Dermis microvascular lymphatic vessel endothelial cell (primary cell): Measurements from ENCODE around the gene ATP6V0B. TPM values are rescaled to one million over a fixed set of nuclear protein-coding genes. Genes with fewer than 3 reads are reported as not detected.
A peak's percentile ranks its signal among the peaks of the same experiment; 100 is the strongest.

Experiments used
- DNase-seq, 2 donors: peaks; one replicate each; pipeline versions ENCODE4 v3.0.0 to v3.0.0-alpha.2; 2010; ENCODE audit warnings: low read depth in 2 of 2
- total RNA-seq: library from RNA; depleted of rRNA; stranded (reverse); fragments of >200 nt; gene quantifications from 2 replicates; pipeline ENCODE4 v1.2.1, GENCODE V29; 2014

The ATP6V0B gene
- total RNA-seq: 111 and 125 TPM in 2 replicates

DNA sequence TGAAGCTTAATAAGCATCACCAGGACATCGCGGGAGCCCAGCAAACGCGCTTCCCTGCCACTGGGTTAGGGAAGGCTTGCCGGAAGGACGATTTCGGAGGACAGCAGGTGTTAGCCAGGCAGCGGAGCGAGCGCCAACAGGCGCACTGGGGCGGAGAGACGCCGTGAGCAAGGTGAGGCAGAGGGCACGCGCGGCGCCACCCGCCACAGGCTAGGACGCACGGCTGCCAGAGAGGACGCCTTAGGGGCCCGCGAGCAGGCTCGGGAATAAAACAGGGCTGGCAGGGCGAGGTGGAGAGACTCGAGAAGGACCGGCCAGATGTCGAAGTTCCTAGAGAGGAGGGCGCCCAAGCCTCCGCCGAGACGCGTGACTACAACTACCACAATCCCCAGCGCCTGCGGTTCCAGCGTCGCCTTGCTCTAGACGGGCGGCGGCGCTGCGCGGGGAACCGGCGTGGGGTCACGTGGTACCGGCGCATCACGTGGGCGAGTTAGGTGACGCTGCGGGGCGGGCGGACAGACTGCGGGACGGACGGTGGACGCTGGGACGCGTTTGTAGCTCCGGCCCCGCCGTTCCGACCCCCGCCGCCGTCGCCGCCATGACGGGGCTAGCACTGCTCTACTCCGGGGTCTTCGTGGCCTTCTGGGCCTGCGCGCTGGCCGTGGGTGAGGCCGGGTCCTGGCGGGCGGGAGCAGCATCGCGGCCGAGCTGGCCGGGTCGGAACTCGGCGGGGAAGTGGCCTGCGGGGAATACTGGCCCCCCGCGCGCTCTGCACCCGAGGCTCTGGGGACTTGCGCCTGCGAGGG lies at the start of gene ATP6V0B:
Gene ATP6V0B (plus strand): TSS at position 518 of the 806 bp plus-strand sequence. CDS start 81 bp downstream, at position 599.
- peak; percentile 78 to 94 for DNase-seq

DNA sequence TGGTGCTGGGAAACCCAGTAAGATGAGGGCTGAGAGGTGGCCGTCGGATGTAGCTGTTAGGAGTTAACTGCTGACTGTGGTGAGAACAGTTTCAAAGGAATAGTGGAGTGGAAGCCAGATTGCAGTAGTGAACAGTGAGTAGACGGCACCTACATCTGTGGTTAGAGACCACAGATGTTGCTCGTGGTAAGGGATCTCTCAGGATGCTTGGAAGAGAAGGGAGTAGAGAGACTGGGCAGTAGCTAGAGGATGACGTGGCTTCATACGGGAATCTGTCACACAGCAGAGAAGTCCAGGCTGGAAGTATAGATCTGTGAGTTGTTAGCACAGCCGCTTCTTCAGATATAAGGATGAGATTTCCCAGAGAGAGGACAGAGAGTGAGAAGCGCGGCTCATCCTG lies 48.9 kb upstream of the ATP6V0B start:
- no peak for DNase-seq

DNA sequence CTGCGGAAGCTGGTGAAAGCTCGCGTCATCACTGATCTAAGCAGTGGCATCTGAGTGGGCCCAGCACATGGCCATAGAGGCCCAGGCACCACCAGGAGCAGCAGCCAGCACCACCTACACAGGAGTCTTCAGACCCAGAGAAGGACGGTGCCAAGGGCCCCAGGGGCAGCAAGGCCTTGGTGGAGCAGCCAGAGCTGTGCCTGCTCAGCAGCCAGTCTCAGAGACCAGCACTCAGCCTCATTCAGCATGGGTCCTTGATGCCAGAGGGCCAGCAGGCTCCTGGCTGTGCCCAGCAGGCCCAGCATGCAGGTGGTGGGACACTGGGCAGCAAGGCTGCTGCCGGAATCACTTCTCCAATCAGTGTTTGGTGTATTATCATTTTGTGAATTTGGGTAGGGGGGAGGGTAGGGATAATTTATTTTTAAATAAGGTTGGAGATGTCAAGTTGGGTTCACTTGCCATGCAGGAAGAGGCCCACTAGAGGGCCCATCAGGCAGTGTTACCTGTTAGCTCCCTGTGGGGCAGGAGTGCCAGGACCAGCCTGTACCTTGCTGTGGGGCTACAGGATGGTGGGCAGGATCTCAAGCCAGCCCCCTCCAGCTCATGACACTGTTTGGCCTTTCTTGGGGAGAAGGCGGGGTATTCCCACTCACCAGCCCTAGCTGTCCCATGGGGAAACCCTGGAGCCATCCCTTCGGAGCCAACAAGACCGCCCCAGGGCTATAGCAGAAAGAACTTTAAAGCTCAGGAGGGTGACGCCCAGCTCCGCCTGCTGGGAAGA lies 44.4 kb upstream of the ATP6V0B start:
- DNase-seq: peak in 1 of 2 donors; percentile 19

DNA sequence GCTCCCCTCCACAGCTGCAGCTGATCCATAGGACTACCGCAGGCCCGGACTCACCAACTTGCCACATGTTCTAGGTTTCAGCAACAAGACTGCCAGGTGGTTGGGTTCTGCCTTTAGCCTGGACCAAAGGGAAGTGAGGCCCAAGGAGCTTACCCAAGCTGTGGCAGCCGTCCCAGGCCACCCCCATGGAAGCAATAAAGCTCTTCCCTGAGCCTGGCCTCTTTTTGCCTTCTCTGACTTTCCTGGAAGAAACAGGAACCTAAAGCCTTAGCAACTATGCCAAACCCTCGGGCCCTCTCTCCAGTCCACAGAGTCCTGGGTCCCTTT lies 43.8 kb upstream of the ATP6V0B start:
- no peak for DNase-seq

DNA sequence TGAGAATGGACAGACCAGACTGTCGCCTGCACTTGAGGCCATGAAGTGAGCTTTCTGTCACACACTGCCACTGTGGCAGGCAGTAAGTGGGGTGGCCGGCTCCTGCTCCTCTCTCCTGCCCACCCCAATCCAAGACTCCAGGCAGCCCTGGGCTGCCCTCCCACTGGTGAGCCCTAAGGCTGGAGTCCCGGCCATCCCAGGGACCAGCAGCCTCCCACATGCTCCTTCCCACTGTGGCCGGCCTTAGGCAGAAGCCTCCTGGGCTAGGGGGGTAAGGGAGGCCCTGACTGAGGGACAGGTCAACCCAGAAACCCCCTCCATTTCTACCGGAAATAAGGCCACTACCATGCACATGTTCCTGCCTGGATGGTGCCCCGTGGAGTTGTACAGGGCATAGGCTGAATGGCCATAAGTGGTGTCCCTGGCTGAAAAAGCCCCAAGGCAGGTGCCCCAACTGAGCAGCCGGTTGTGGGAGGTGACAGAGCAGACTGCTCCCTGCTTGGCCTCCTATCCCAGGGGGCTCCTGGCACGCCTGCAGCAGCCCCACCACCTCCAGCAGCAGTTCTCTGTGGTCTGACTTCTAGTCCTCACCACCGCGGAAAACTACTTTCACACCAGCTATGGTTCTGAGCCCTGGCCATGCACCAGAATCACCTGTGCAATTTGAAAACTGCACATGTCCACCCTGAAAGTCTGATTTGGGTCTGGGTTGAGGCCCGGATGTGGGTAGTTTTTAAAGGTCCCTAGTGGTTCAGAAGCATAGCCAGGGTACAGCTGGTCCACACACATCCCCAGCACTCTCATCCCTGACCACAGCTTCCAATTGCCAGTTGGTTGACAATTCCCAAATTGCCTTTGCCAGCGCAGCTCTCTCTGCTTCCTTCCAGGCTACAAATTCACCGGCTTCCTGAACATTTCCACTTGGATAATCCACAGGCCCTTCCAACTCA lies 42.8 kb upstream of the ATP6V0B start:
- DNase-seq: no peak

DNA sequence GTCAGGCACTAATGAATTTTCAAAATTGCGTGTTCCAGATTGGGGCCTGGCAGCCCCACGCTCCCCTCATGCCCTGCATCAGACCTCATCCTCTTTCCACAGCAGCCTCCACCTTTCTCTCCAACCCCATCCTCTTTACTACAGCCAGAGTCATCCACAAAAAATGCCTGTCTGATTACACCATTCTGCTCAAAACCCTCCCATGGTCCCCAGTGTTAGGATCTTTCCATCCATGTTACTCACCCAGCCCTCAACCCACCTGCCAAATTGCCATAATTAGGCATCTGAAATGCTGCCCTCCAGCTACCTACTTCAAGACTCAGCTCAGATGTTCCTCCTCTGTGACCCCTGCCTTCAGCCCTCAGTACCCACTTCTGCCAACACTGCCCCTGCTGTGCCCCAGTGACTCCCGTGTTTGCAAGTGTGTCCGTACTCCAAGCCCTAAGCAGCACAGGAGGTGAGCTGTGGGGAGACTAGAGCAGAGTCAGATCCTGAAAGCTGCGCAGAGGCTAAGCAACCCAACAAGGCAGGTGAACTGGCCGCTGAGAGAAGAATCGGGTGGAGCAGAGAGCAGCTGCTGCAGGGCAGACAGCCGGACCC lies 41.9 kb upstream of the ATP6V0B start:
- no peak for DNase-seq

DNA sequence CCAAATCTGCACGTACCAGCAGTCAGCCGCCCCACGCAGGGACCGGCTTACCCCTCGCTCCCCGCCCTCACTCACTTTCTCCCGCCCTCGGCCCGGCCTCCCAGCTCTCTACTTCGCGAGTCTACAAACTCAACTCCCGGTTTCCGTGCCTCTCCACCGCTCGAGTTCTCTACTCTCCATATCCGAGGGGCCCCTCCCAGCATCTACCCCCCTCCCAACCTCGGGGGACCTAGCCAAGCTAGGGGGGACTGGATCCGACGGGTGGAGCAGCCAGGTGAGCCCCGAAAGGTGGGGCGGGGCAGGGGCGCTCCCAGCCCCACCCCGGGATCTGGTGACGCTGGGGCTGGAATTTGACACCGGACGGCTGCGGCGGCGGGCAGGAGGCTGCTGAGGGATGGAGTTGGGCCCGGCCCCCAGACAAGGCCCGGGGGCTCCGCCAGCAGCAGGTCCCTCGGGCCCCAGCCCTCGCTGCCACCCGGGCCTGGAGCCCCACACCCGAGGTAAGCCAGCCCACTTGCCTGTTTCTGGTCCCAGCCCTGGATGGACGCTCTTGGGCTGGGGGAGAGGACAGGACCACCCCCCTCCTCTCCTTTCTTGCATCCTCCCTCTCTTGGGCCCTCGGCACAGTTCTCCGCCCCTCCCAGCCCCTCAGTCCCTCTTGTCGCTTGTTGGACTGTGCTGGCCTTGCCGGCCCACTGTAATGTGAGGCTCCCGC lies 41.2 kb upstream of the ATP6V0B start, which contains the start of gene ARTN:
Gene ARTN (plus strand): TSS at position 416 of the 715 bp plus-strand sequence. CDS start 1,856 bp downstream, outside the sequence.
- DNase-seq: no peak

DNA sequence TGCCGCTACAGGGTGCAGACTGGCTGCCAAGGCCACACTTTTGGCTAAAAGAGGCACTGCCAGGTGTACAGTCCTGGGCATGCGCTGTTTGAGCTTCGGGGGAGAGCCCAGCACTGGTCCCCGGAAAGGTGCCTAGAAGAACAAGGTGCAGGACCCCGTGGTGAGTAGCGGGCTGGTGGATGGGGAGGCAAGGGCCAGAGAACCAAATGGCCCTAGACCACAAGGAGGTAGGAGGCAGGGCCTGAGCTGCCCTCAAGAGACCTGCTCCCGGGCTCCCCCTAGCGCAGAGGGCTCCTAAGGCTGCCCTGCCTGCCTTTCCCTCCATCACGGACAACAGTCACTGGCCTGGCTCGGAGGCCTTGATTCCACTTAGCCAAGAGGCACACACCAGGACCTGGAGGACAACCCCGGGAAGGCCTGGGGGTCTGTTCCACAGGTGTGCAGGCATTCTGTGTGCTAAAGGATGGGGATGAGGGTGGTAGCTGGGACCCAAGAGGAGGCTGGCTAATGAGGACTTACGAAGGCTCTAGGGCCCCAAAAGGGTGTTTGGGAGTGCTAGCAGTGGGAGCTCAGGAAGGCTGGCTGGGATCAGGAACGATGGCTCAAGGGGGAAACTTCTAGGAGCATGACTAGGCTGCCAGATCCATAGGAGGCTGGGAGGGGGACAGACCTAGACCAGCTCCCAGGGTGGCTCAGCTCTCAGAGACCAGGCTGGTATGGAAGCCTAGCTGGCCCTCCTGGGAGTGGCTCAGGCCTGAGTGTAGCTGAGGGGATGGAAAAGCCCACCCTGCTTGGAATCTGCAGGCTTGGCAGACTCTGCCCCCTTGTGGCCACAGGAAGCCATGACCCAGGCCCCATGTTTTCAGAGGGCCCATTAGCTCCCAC lies 40.4 kb upstream of the ATP6V0B start:
- peak; percentile 22 to 62 for DNase-seq

DNA sequence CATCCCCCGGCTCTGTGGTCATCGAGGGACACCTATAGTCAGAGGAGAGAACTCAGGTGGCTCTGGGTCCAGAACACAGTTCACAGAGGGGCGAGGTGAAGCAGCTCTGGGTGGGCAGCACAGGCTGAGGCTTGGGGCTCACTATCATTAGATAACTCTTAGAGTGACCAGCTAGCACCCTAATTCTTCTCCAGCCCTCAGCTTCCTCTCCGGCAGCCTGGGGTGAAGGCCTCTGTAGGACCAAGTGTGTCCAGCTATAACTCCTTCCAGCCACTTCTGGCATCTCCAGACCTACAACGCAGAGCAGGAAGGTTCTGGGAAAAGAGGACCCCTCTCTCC lies 39.8 kb upstream of the ATP6V0B start:
- no peak for DNase-seq

DNA sequence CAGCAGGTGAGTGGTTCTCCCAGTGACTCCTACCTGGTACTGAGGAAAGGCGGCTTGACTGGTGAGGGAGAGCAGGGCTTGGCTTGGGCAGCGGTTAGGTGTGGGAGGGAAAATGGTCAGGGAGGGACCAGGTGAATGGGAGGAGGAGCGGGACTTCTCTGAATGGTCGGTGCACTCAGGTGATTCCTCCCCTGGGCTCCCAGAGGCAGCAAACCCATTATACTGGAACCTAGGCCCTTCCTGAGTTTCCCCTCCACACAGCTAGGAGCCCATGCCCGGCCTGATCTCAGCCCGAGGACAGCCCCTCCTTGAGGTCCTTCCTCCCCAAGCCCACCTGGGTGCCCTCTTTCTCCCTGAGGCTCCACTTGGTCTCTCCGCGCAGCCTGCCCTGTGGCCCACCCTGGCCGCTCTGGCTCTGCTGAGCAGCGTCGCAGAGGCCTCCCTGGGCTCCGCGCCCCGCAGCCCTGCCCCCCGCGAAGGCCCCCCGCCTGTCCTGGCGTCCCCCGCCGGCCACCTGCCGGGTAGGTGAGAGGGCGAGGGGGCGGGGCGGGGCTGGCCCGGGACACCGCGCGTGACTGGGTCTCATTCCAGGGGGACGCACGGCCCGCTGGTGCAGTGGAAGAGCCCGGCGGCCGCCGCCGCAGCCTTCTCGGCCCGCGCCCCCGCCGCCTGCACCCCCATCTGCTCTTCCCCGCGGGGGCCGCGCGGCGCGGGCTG lies 38.9 kb upstream of the ATP6V0B start:
- DNase-seq: no peak

DNA sequence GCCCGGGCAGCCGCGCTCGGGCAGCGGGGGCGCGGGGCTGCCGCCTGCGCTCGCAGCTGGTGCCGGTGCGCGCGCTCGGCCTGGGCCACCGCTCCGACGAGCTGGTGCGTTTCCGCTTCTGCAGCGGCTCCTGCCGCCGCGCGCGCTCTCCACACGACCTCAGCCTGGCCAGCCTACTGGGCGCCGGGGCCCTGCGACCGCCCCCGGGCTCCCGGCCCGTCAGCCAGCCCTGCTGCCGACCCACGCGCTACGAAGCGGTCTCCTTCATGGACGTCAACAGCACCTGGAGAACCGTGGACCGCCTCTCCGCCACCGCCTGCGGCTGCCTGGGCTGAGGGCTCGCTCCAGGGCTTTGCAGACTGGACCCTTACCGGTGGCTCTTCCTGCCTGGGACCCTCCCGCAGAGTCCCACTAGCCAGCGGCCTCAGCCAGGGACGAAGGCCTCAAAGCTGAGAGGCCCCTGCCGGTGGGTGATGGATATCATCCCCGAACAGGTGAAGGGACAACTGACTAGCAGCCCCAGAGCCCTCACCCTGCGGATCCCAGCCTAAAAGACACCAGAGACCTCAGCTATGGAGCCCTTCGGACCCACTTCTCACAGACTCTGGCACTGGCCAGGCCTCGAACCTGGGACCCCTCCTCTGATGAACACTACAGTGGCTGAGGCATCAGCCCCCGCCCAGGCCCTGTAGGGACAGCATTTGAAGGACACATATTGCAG lies 38.2 kb upstream of the ATP6V0B start:
- peak in 1 of 2 donors; percentile 57 for DNase-seq

DNA sequence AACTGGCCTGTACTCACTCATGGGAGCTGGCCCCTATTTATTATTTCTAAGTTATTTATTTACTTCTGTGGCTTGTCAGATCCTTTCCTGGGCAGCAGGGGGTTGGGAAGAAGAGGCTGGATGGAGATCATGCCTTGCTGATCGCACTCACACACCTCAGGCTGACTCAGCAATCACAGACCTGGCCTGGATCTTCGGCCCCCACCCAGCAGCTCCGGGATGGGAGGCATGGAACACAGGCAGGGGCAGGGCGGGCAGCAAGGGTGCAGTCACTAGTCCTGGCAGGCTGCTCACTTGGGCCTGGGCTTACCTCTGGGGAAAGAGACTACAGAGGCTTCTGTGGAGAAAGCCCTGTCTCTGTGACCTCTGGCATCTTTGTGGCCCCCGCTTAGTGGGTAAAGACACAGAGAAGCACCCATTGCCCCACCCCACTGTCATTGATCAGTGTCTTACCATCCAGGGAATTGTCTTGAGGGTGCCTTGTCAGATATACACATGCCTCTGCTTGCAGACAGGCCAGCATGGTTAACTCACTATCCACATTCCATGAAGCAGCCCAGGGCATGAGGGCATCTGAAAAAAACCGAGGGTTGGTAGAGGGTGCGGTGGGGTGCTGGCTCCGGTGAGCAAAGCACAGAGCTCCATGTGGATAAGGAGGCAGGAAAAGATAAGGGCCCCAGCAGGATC lies 37.4 kb upstream of the ATP6V0B start:
- DNase-seq: no peak

DNA sequence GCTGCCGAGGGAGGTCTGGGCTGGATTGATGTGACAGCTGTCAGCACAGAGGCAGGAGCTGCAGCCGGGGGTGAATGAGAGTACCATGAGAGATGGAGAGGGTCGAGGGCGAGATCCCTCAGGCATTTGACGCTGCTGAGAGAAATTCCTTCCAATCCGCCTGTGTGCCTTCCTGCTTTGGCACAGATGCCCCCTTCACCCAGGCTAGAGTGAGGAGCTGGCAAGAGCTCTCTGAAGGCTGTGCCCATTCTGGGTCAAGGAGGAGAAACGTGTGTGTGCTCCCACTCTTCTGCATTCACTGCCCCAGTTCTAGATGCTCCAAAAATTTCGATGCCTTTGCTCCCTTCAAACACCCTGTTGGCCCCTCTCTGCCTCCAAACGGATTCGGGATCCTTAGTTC lies 36.4 kb upstream of the ATP6V0B start:
- DNase-seq: no peak

DNA sequence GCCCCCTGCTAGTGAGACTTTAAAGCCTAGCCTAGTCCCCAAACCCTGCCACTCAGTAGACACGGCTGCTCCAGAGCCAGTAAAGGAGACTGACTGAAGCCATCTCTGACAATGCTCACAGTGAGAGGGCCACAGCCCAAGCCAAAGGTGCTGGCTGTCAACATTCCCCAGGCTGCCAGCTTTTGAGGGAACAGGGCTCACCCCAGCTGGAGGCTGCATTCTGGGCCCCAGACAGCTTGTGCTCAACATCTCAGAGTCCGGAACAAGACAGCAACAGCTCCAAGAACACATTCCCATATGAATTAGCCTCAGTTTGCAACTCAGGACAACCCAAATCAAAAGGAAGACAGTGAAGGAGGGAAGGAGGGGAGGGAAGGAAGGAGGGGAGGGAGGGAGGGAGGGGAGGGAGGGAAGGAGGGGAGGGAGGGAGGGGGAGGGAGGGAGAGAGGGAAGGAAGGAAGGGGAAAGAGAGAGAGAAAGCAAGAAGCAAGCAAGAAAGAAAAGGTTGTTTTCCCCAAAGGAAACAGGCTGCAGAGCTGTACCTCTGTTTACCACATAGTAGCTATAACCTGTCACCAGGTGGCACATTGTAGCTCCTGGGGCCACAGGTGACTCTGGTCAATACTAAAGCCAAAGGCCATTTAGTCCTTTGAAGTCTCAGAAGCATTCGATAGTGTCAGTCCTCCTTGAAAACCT lies 35.7 kb upstream of the ATP6V0B start:
- DNase-seq: no peak

DNA sequence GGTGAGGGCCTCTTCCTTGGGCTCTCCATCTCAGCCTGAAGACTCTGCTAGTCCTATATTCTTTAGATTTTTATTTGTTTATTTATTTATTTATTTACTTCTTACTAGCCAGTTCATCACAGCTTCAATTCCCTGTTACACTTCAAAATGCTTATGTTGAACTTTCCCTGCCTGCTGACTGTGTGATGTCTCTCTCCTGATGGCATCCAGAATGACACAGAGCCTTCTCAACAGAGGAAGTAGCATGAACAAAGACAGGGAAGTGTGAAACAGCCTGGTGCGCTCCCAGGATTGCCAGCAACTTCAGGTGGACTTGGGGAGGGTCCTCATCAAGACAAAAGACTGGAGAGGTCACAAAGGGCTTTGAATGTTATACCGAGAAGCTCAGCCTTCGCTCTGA lies 32.3 kb upstream of the ATP6V0B start:
- DNase-seq: no peak

DNA sequence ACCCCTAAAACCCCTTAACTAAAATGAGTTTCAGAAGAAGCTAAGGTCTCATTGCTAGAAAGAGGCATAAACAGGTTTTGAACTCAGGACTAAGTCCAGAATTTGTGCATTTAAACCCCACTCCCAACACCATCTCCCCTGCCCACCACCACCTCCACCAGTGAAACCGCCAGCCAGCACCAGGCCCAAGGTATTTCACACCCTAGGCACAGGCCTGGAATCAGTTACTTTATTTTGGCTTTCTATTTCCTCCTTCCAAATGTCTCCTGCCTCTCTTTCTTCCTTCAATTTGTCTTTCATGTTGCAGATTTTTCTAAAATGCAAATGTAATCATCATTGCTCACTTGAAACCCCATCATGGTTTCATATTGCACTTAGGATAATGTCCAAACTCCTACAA lies 29.9 kb upstream of the ATP6V0B start:
- DNase-seq: no peak

DNA sequence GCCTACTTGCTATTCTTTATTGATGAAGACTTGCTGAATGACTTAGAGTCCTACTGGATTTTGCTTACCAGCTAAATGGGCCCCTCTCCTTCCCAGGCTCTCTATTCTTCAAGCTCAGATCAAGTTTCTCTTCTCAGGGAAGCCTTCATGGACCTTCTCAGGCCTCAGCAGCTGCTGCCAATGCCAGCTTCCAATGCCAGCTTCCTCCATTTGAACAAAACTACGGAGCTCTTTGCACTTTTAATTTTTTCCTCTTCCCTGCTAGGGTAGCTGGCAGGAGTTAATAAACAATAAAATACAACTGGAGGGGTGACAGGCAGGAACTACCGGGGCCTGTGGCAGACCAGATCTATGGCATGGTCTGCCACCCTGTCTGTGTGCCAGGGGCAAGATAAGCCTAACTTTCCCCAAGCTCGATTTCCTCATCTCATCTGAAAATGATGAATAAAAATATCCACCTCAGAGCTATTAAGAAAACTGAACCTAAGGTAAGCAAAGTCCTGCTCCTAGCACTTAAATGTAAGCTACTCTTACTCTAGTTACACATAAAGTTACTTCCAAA lies 29.0 kb upstream of the ATP6V0B start:
- DNase-seq: no peak
